ENCODE data around the gene PDE3A. TPM values are rescaled to one million over a fixed set of nuclear protein-coding genes. Genes with fewer than 3 reads are reported as not detected.

The PDE3A gene
- total and polyA plus RNA-seq, 2 of the 4 experiments (the other 2 are of a cell fraction): 0.09 to 0.18 TPM

- ChIA-PET POLR2A (ENCODE audit: unreplicated experiment) (no interaction called here), CTCF (interaction anchor here (0.6 kb wide), 2 partner anchors 95 to 243 kb away, joined by 3 read pairs; no protein-coding TSS in a partner anchor)
- no peak overlapping the region for H2BK5ac ChIP-seq (ENCODE audit: low read depth, low read length, poor library complexity, severe bottlenecking)
- H3K27me3 ChIP-seq (ENCODE audit: control insufficient read depth, insufficient read depth, low read length): no peaks in the 10 kb centered on the region
- no peak overlapping the region for H3K4ac ChIP-seq (ENCODE audit: low read depth, low read length)
- H3K4me3 ChIP-seq (ENCODE audit: insufficient read depth, low read depth, low read length): no peak overlapping the region
- H2BK20ac ChIP-seq (ENCODE audit: low read depth, low read length): no peak overlapping the region
- H3K9me3 ChIP-seq (ENCODE audit: control insufficient read depth, insufficient read depth, low read length): no peaks in the 10 kb centered on the region
- no peak overlapping the region for H2BK15ac ChIP-seq (ENCODE audit: low read depth, low read length)
- H2AK5ac ChIP-seq (ENCODE audit: low read depth, low read length): no peak overlapping the region
- no peak overlapping the region for H3K23ac ChIP-seq (ENCODE audit: low read depth, low read length)
- BruUV-seq (replicated peaks): no TSS peak
- no peak overlapping the region for H3K56ac ChIP-seq (ENCODE audit: extremely low read depth, insufficient read depth, low read length)
- in situ Hi-C loops (cut with MboI; ENCODE audit: low sequenced_read_pairs): loop anchor here (25.0 kb wide), 1 partner anchor 708 kb away; no protein-coding TSS in a partner anchor
- H4K8ac ChIP-seq (ENCODE audit: low read depth in 2 of 2, low read length in 2 of 2): no peak overlapping the region
- no peak overlapping the region for H3K27ac ChIP-seq (ENCODE audit: insufficient read depth, low read length)
- DNase-seq (no peak), ATAC-seq (ENCODE audit: low read depth) (no peak)
- no peak overlapping the region for H2BK120ac ChIP-seq (ENCODE audit: low read depth, low read length)
- no peak overlapping the region for H2AK9ac ChIP-seq (replicated peaks; ENCODE audit: low read depth, low read length, poor library complexity)
- no peak overlapping the region for H3K4me2 ChIP-seq (ENCODE audit: low read depth, low read length)
- H3K36me3 ChIP-seq (ENCODE audit: control insufficient read depth, insufficient read depth, low read length): no peaks in the 10 kb centered on the region
- TF ChIP-seq FOS (IDR thresholded peaks at IDR 0.05; ENCODE audit: low read depth, low read length) (no peak), RCOR1 (IDR thresholded peaks at IDR 0.05; ENCODE audit: insufficient replicate concordance, low read length) (no peak), RFX5 (IDR thresholded peaks at IDR 0.05; ENCODE audit: low read depth, low read length) (no peak), SMC3 (IDR thresholded peaks at IDR 0.05; ENCODE audit: low read depth, low read length) (no peak), MAFK (IDR thresholded peaks at IDR 0.05; ENCODE audit: low read depth, low read length) (no peak)
- H3K14ac ChIP-seq (replicated peaks; ENCODE audit: low read depth, low read length): no peak overlapping the region
- 83% methylated on average over 1 of the region's 6 CpGs; no CpG with 5 or more reads in 1 of the 2 experiments for WGBS, 2 experiments (ENCODE audit: extremely low coverage in 2 of 2, insufficient read length in 1 of 2)
- H3K9ac ChIP-seq (ENCODE audit: low read depth, low read length): no peak overlapping the region
- dilution Hi-C loops (cut with HindIII; ENCODE audit: low sequenced_read_pairs, unreplicated experiment): no loop called here
- intact Hi-C loops (cut with micrococcal nuclease): no loop called here
- H3K18ac ChIP-seq (ENCODE audit: low read depth, low read length): no peak overlapping the region
- H4K5ac ChIP-seq (ENCODE audit: low read depth, low read length): no peak overlapping the region
- no peaks in the 10 kb centered on the region for H4K20me1 ChIP-seq (ENCODE audit: insufficient read depth, low read length)
- H3K79me1 ChIP-seq (ENCODE audit: low read depth in 1 of 2, low read length in 2 of 2): no peaks in the 10 kb centered on the region
- no peaks in the 10 kb centered on the region for H3K9me1 ChIP-seq (ENCODE audit: insufficient read depth, low read length)
- no peak overlapping the region for H4K91ac ChIP-seq (ENCODE audit: insufficient read depth, low read depth, low read length)
- peaks cover 6% of the 10 kb centered on the region; the same call in 1 of the 2 replicates for H3K4me1 ChIP-seq (ENCODE audit: control insufficient read depth, insufficient read depth, low read length)
- no peak overlapping the region for H2AFZ ChIP-seq (replicated peaks; ENCODE audit: low read length, poor library complexity)
These were observed 85.5 kb downstream of the PDE3A start for GRCh38 chr12:20453756-20454310.

Measured in IMR-90 (cell line).